ENCODE results near the gene TXNRD1. TPM values are rescaled to one million over a fixed set of nuclear protein-coding genes. Genes with fewer than 3 reads are reported as not detected.

The TXNRD1 gene
- total RNA-seq, 6 experiments from 2014 or later = 40.3 to 153 (median 74.5) TPM

- Histone ChIP-seq H3K36me3 (no peaks in the 10 kb centered on the region), H3K27me3 (no peaks in the 10 kb centered on the region), H3K9me3 (peaks cover 0 to 4% (median 0%) of the 10 kb centered on the region in 4 donors), H3K4me3 (no peak overlapping the region), H3K4me1 (no peaks in the 10 kb centered on the region), H3K27ac (no peak overlapping the region)
- intact Hi-C loops (cut with DNase I) = no loop called here
- DNase-seq (no peak), ATAC-seq (no peak)
- TF ChIP-seq POLR2A (IDR thresholded peaks at IDR 0.05) (no peak), CTCF (IDR thresholded peaks at IDR 0.05) (no peak)
- WGBS (ENCODE audit: insufficient coverage, low coverage, low lambda C conversion rate, missing lambda C conversion rate) = 50% methylated on average over 15 of the region's 15 CpGs
Measured at GRCh38 chr12:104371043-104371870, 155.7 kb downstream of the TXNRD1 start.

GRCh38 chr12:104372061-104372720 is 156.6 kb downstream of the TXNRD1 start:
- DNase-seq (no peak), ATAC-seq (no peak)
- 81% methylated on average over 6 of the region's 12 CpGs for WGBS (ENCODE audit: insufficient coverage, low coverage, low lambda C conversion rate, missing lambda C conversion rate)
- H3K4me1 ChIP-seq = no peaks in the 10 kb centered on the region
- H3K4me3 ChIP-seq = no peak overlapping the region
- peaks cover 0 to 4% (median 0%) of the 10 kb centered on the region in 4 donors for H3K9me3 ChIP-seq
- intact Hi-C loops (cut with DNase I) = no loop called here
- no peaks in the 10 kb centered on the region for H3K36me3 ChIP-seq
- no peak overlapping the region for H3K27ac ChIP-seq
- no peaks in the 10 kb centered on the region for H3K27me3 ChIP-seq
- TF ChIP-seq POLR2A (IDR thresholded peaks at IDR 0.05) (no peak), CTCF (IDR thresholded peaks at IDR 0.05) (no peak)

- H3K9me3 ChIP-seq = peaks cover 0 to 4% (median 0%) of the 10 kb centered on the region in 4 donors
- intact Hi-C loops (cut with DNase I) = no loop called here
- no peaks in the 10 kb centered on the region for H3K36me3 ChIP-seq
- H3K27ac ChIP-seq = no peak overlapping the region
- no peak for DNase-seq
- no CpG with 5 or more reads among the region's 10 CpGs for WGBS (ENCODE audit: insufficient coverage, low coverage, low lambda C conversion rate, missing lambda C conversion rate)
- H3K27me3 ChIP-seq = no peaks in the 10 kb centered on the region
- ATAC-seq = no peak
- TF ChIP-seq CTCF (IDR thresholded peaks at IDR 0.05) (no peak), POLR2A (IDR thresholded peaks at IDR 0.05) (no peak)
- no peak overlapping the region for H3K4me3 ChIP-seq
- H3K4me1 ChIP-seq = no peaks in the 10 kb centered on the region
Measured at GRCh38 chr12:104372721-104373335, 157.2 kb downstream of the TXNRD1 start.

GRCh38 chr12:104374071-104374470 is 158.5 kb downstream of the TXNRD1 start:
- Histone ChIP-seq H3K36me3 (no peaks in the 10 kb centered on the region), H3K27me3 (no peaks in the 10 kb centered on the region), H3K9me3 (peaks cover 0 to 4% (median 0%) of the 10 kb centered on the region in 4 donors), H3K4me3 (no peak overlapping the region), H3K4me1 (no peaks in the 10 kb centered on the region), H3K27ac (no peak overlapping the region)
- 83% methylated on average over 2 of the region's 2 CpGs for WGBS (ENCODE audit: insufficient coverage, low coverage, low lambda C conversion rate, missing lambda C conversion rate)
- no peak for TF ChIP-seq CTCF (IDR thresholded peaks at IDR 0.05)
- TF ChIP-seq POLR2A (IDR thresholded peaks at IDR 0.05) = no peak
- intact Hi-C loops (cut with DNase I) = no loop called here
- DNase-seq (no peak), ATAC-seq (no peak)

All from right lobe of liver (tissue), 6 donors.